Measurements from ENCODE around the gene SPPL2A.

- TF ChIP-seq CTCF (conservative IDR thresholded peaks at IDR 0.05; ENCODE audit: low read depth, low read length) (no peak), EZH2phosphoT487 (IDR thresholded peaks at IDR 0.05; ENCODE audit: borderline replicate concordance, low read length) (no peak), EZH2 (IDR thresholded peaks at IDR 0.05; ENCODE audit: low read length, unreplicated experiment) (no peak)
Measured at GRCh38 chr15:50726315-50726714, 39.2 kb downstream of the SPPL2A start.

Measured in PC-3 (cell line).